T-cell (primary cell): Measurements from ENCODE around the gene VPS50. TPM values are rescaled to one million over a fixed set of nuclear protein-coding genes. Genes with fewer than 3 reads are reported as not detected.

Experiments
- ATAC-seq, 4 experiments: fragments of 200-7000 bp in 3 of 4; fragments of 150-1000 bp in 1 of 4; cut with Tn5 transposase; replicated peaks in 1 of 4; 1 replicate in 3 of 4; 2 replicates in 1 of 4; pipeline ENCODE4 v1.10.0; 2021; ENCODE audit warnings: moderate library complexity in 3 of 4, mild to moderate bottlenecking in 2 of 4, moderate number of reproducible peaks in 1 of 4
- CTCF ChIA-PET, 2 donors: fragments of 300-600 bp; sonication (Branson Sonifier 250); formaldehyde crosslinking; loops; one replicate each; lab custom pipeline; 2022; ENCODE audit warnings: antibody characterized with exemption in 2 of 2; lab: Charles Lee
- POLR2A ChIA-PET, 2 donors: fragments of 300-600 bp; sonication (Branson Sonifier 250); formaldehyde crosslinking; loops; one replicate each; lab custom pipeline; 2022; ENCODE audit warnings: antibody characterized with exemption in 2 of 2; lab: Charles Lee
- DNase-seq, 35 experiments: peaks; one replicate each; pipeline versions ENCODE4 v3.0.0 to v3.0.0-alpha.2; 2013 to 2023
- H3K27ac ChIP-seq: one replicate; pipeline ENCODE4 v1.5.1; 2013; ENCODE audit warnings: low read length
- H3K27me3 ChIP-seq, 2 experiments: replicated peaks in 1 of 2; 1 replicate in 1 of 2; 2 replicates in 1 of 2; pipeline versions ENCODE4 v1.6.1 to v1.7.0; 2013; ENCODE audit warnings: low read length in 1 of 2, mixed read lengths in 1 of 2; ENCODE audit not compliant: control insufficient read depth in 2 of 2, insufficient read depth in 2 of 2; ENCODE audit errors: extremely low read depth in 1 of 2
- H3K36me3 ChIP-seq, 2 donors: 1 replicate in 1 of 2; 2 replicates in 1 of 2; pipeline versions ENCODE4 v1.6.1 to v1.7.0; 2013; ENCODE audit warnings: low read length in 1 of 2; ENCODE audit not compliant: control insufficient read depth in 2 of 2, insufficient read depth in 1 of 2; ENCODE audit errors: extremely low read depth in 1 of 2
- H3K4me1 ChIP-seq, 2 experiments: 1 replicate in 1 of 2; 2 replicates in 1 of 2; pipeline versions ENCODE4 v1.6.1 to v1.7.0; 2013; ENCODE audit warnings: low read length in 2 of 2, mixed read lengths in 1 of 2; ENCODE audit not compliant: insufficient read depth in 2 of 2, control insufficient read depth in 1 of 2; ENCODE audit errors: extremely low read depth in 1 of 2
- H3K4me3 ChIP-seq, 2 donors: 1 replicate in 1 of 2; 2 replicates in 1 of 2; pipeline versions ENCODE4 v1.5.1 to v1.7.0; 2013; ENCODE audit warnings: mild to moderate bottlenecking in 2 of 2, low read length in 1 of 2, moderate library complexity in 1 of 2; ENCODE audit not compliant: control insufficient read depth in 1 of 2; ENCODE audit errors: extremely low read depth in 1 of 2
- H3K9me3 ChIP-seq: 2 replicates; pipeline ENCODE4 v1.7.0; 2013
- H3K27ac Mint-ChIP-seq, 2 donors: one replicate each; pipeline ENCODE4 v1.8.0; 2020 to 2021; ENCODE audit warnings: mild to moderate bottlenecking in 2 of 2, mixed read lengths in 2 of 2
- H3K27me3 Mint-ChIP-seq, 2 donors: one replicate each; pipeline ENCODE4 v1.8.0; 2021 to 2022; ENCODE audit warnings: mixed read lengths in 2 of 2
- H3K36me3 Mint-ChIP-seq: one replicate; pipeline ENCODE4 v1.8.0; 2021; ENCODE audit warnings: mixed read lengths
- H3K4me1 Mint-ChIP-seq, 3 donors: one replicate each; pipeline ENCODE4 v1.8.0; 2020 to 2022; ENCODE audit warnings: mixed read lengths in 3 of 3, mild to moderate bottlenecking in 1 of 3
- H3K4me3 Mint-ChIP-seq, 3 donors: one replicate each; pipeline ENCODE4 v1.8.0; 2020 to 2022; ENCODE audit warnings: mild to moderate bottlenecking in 3 of 3, mixed read lengths in 3 of 3, moderate library complexity in 3 of 3
- H3K9me3 Mint-ChIP-seq, 3 donors: one replicate each; pipeline ENCODE4 v1.8.0; 2020 to 2022; ENCODE audit warnings: mixed read lengths in 3 of 3
- WGBS: methylation state at CpG from one replicate; pipeline ENCODE4 v1.1.5; 2013; ENCODE audit warnings: missing lambda C conversion rate; ENCODE audit not compliant: insufficient coverage; 5-methylcytosine and 5-hydroxymethylcytosine counted together
- total RNA-seq, 35 experiments: library from RNA in 6 of 35; stranded (reverse) in 6 of 35; fragments of 120-200 nt in 1 of 35; gene quantifications; one replicate each; pipeline versions ENCODE4 v1.2.1 to v1.2.4 and lab custom pipeline; 2013 to 2026

Gene VPS50
- total RNA-seq, 5 donors from 2014 or later (not counting 1 experiment from before 2014, with no cell fraction given), result 27.8 to 35.4 (median 31.1) TPM

GRCh38 chr7:93218997-93219827 lies 13.0 kb upstream of the VPS50 start:
- Histone ChIP-seq H3K9me3 (no peaks in the 10 kb centered on the region), H3K27me3 (peaks cover 0 to 6% of the 10 kb centered on the region in 2 experiments), H3K4me1 (no peaks in the 10 kb centered on the region), H3K27ac (no peak overlapping the region), H3K36me3 (no peaks in the 10 kb centered on the region), H3K4me3 (no peak overlapping the region)
- DNase-seq (no peak), ATAC-seq (no peak)
- Mint-ChIP-seq H3K27ac (no peak overlapping the region), H3K27me3 (peaks cover 28 to 29% of the 10 kb centered on the region in 2 donors), H3K36me3 (no peaks in the 10 kb centered on the region), H3K9me3 (no peaks in the 10 kb centered on the region), H3K4me3 (no peak overlapping the region), H3K4me1 (no peaks in the 10 kb centered on the region)
- POLR2A ChIA-PET, result no interaction called here
- WGBS, result 94% methylated on average over 6 of the region's 10 CpGs
- CTCF ChIA-PET, result no interaction called here

- H3K9me3 ChIP-seq, result no peaks in the 10 kb centered on the region
- ChIA-PET CTCF (no interaction called here), POLR2A (interaction anchor here in 1 of 2 donors (0.6 kb wide), 1 partner anchor 12 kb away, joined by 3 read pairs; no protein-coding TSS in a partner anchor)
- Mint-ChIP-seq H3K36me3 (no peaks in the 10 kb centered on the region), H3K4me3 (no peak overlapping the region), H3K27ac (no peak overlapping the region), H3K27me3 (peaks cover 23 to 25% of the 10 kb centered on the region in 2 donors), H3K4me1 (no peaks in the 10 kb centered on the region), H3K9me3 (no peaks in the 10 kb centered on the region)
- H3K36me3 ChIP-seq, result no peaks in the 10 kb centered on the region
- H3K4me1 ChIP-seq, result no peaks in the 10 kb centered on the region
- no peak overlapping the region for H3K4me3 ChIP-seq
- DNase-seq (no peak), ATAC-seq (no peak)
- peaks cover 0 to 6% of the 10 kb centered on the region in 2 experiments for H3K27me3 ChIP-seq
- 78% methylated on average over 1 of the region's 1 CpG for WGBS
- H3K27ac ChIP-seq, result no peak overlapping the region
Observed at GRCh38 chr7:93219868-93220267, 12.3 kb upstream of the VPS50 start.

DNA sequence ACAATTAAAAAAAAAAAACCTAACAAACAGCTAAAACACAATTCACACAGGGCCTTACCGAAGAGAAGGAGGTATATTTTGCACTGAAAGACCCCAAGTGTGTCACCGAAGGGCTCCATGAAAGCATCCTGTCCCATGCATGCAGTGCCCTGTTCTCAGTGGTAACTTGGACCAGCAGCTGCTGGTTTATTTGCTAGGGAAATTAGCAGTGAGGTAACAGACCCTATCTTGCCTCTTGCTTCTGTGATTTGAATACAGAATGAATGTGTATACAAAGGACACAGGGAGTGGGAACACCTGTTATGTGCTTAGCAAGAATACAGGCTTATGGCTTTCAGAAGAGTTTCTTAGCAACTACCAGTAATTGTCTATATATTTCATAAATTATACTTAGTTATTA lies 5.9 kb upstream of the VPS50 start, which contains the start of gene HEPACAM2:
Gene HEPACAM2 (minus strand): TSS at position 160 of the 400 bp plus-strand sequence.
- no peak for DNase-seq
- no peak within 1 kb of the TSS for H3K4me3 ChIP-seq
- H3K36me3 ChIP-seq, result no peaks in the 10 kb centered on the region
- Mint-ChIP-seq H3K4me3 (no peak within 1 kb of the TSS), H3K27me3 (no peaks in the 10 kb centered on the region), H3K36me3 (no peaks in the 10 kb centered on the region), H3K4me1 (peaks cover 8 to 12% (median 11%) of the 10 kb centered on the region in 3 donors), H3K9me3 (no peaks in the 10 kb centered on the region), H3K27ac (no peak within 1 kb of the TSS)
- H3K27ac ChIP-seq, result no peak within 1 kb of the TSS
- no peaks in the 10 kb centered on the region for H3K9me3 ChIP-seq
- ChIA-PET CTCF (interaction anchor here in 1 of 2 donors (1.0 to 4.3 kb wide), 2 partner anchors 20 to 109 kb away, joined by 6 to 18 read pairs; partner anchors contain the start of gene SAMD9), POLR2A (interaction anchor here in 1 of 2 donors (1.3 kb wide), 1 partner anchor 15 kb away, joined by 3 read pairs; no protein-coding TSS in a partner anchor)
- no CpG with 5 or more reads among the region's 2 CpGs for WGBS
- H3K27me3 ChIP-seq, result no peaks in the 10 kb centered on the region
- peaks cover 0 to 6% of the 10 kb centered on the region in 2 experiments for H3K4me1 ChIP-seq
- ATAC-seq, result no peak

- Histone ChIP-seq H3K27ac (peak overlapping the region; percentile 47), H3K36me3 (no peaks in the 10 kb centered on the region), H3K4me3 (no peak overlapping the region), H3K27me3 (no peaks in the 10 kb centered on the region), H3K4me1 (peaks cover 4 to 12% of the 10 kb centered on the region in 2 experiments), H3K9me3 (no peaks in the 10 kb centered on the region)
- peaks cover 19 to 23% (median 20%) of the 10 kb centered on the region in 3 donors for H3K4me1 Mint-ChIP-seq
- DNase-seq, result peak in 8 of 35 experiments; percentile 1 to 81 (median 12)
- H3K27ac Mint-ChIP-seq, result peak overlapping the region; percentile 74 to 77
- ChIA-PET CTCF (interaction anchor here (0.8 to 4.3 kb wide), 9 partner anchors 11 to 608 kb away, joined by 3 to 18 read pairs (median 4); partner anchors contain the start of gene SAMD9 (in 1 of the 2)), POLR2A (no interaction called here)
- no peaks in the 10 kb centered on the region for H3K36me3 Mint-ChIP-seq
- no peaks in the 10 kb centered on the region for H3K27me3 Mint-ChIP-seq
- no peaks in the 10 kb centered on the region for H3K9me3 Mint-ChIP-seq
- no peak overlapping the region for H3K4me3 Mint-ChIP-seq
- no peak for ATAC-seq
- WGBS, result no CpG with 5 or more reads among the region's 2 CpGs
Observed at GRCh38 chr7:93228302-93228701, 3.9 kb upstream of the VPS50 start.

GRCh38 chr7:93231259-93231658 lies 907 bp upstream of the VPS50 start:
- DNase-seq (no peak), ATAC-seq (no peak)
- Mint-ChIP-seq H3K9me3 (no peaks in the 10 kb centered on the region), H3K4me3 (peak overlapping the region; percentile 91 to 97 (median 97)), H3K36me3 (no peaks in the 10 kb centered on the region), H3K27ac (peak overlapping the region; percentile 96 to 98), H3K4me1 (peaks cover 19 to 23% (median 21%) of the 10 kb centered on the region in 3 donors), H3K27me3 (no peaks in the 10 kb centered on the region)
- no peaks in the 10 kb centered on the region for H3K36me3 ChIP-seq
- H3K4me3 ChIP-seq, result peak overlapping the region; percentile 71 to 87
- H3K27me3 ChIP-seq, result no peaks in the 10 kb centered on the region
- no CpG with 5 or more reads among the region's 5 CpGs for WGBS
- POLR2A ChIA-PET, result interaction anchor here (0.6 to 1.9 kb wide), 5 partner anchors 11 to 703 kb away, joined by 3 to 6 read pairs (median 4); partner anchors contain the start of genes PEX1 (in 1 of the 2), RBM48 (in 1 of the 2) and SAMD9 (in 1 of the 2)
- H3K9me3 ChIP-seq, result no peaks in the 10 kb centered on the region
- peak overlapping the region; percentile 92 for H3K27ac ChIP-seq
- CTCF ChIA-PET, result interaction anchor here (0.6 to 3.9 kb wide), 8 partner anchors 10 to 703 kb away, joined by 3 to 52 read pairs (median 4); partner anchors contain the start of genes PEX1 (in 1 of the 2), RBM48 (in 1 of the 2) and SAMD9 (in 1 of the 2)
- peaks cover 4 to 15% of the 10 kb centered on the region in 2 experiments for H3K4me1 ChIP-seq

DNA sequence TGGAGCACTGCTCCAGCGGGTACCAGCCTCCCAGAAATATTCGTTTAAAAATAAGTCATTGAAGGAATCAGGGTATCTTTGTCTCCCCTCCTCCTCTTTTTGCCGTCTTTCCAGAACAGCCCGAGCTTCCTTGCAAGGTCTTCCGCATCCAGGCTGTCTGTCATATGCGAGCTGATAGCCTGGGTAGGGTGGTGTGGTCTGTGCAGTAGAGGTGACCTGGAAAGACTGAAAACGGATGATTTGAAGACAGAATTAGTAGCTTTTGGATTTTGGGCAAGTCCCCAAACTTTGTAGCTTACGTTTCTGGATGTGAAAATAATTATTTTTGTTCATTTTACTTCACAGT lies 480 bp downstream of the VPS50 start:
- Histone ChIP-seq H3K27ac (peak overlapping the region; percentile 92), H3K9me3 (no peaks in the 10 kb centered on the region), H3K4me3 (peak overlapping the region; percentile 71 to 87), H3K4me1 (peaks cover 4 to 15% of the 10 kb centered on the region in 2 experiments), H3K36me3 (no peaks in the 10 kb centered on the region), H3K27me3 (no peaks in the 10 kb centered on the region)
- DNase-seq (no peak), ATAC-seq (no peak)
- ChIA-PET CTCF (interaction anchor here (0.5 to 3.9 kb wide), 10 partner anchors 9 to 785 kb away, joined by 3 to 52 read pairs (median 5); partner anchors contain the start of genes PEX1 (in 1 of the 2), RBM48 (in 1 of the 2) and SAMD9 (in 1 of the 2)), POLR2A (interaction anchor here (0.6 to 1.9 kb wide), 6 partner anchors 8 to 1351 kb away, joined by 4 to 13 read pairs (median 6); partner anchors contain the start of gene SAMD9 (in 1 of the 2))
- Mint-ChIP-seq H3K4me3 (peak overlapping the region; percentile 91 to 97 (median 97)), H3K4me1 (peaks cover 21 to 23% (median 22%) of the 10 kb centered on the region in 3 donors), H3K36me3 (no peaks in the 10 kb centered on the region), H3K9me3 (no peaks in the 10 kb centered on the region), H3K27ac (peak overlapping the region; percentile 96 to 98), H3K27me3 (no peaks in the 10 kb centered on the region)
- WGBS, result 0% methylated on average over 3 of the region's 8 CpGs
